ENCODE data around the gene ADPRHL1.
"Not testable (repeated sequence)": the region's sequence is repeated elsewhere in the genome, so short reads cannot be mapped to it uniquely, and the experiment has no call there.

Gene ADPRHL1

GRCh38 chr13:113378825-113379224, 74.5 kb downstream of the ADPRHL1 start:
- in situ Hi-C loops (cut with HindIII; ENCODE audit: low sequenced_read_pairs) = no loop called here
- no peak for TF ChIP-seq CTCF (IDR thresholded peaks at IDR 0.05; ENCODE audit: low read depth, low read length, missing control alignments)

GRCh38 chr13:113374511-113375175, 78.6 kb downstream of the ADPRHL1 start:
- DNase-seq (ENCODE audit: low read depth) = no peak
- in situ Hi-C loops (cut with HindIII; ENCODE audit: low sequenced_read_pairs) = no loop called here
- no peak for TF ChIP-seq CTCF (IDR thresholded peaks at IDR 0.05; ENCODE audit: low read depth, low read length, missing control alignments)
- H3K4me3 ChIP-seq (ENCODE audit: low read depth, low read length) = no peak overlapping the region

More at GRCh38 chr13:113378825-113379224, 74.5 kb downstream of the ADPRHL1 start:
- H3K4me3 ChIP-seq (ENCODE audit: low read depth, low read length) = no peak overlapping the region
- no peak for DNase-seq (ENCODE audit: low read depth)

- no peak overlapping the region for H3K4me3 ChIP-seq (ENCODE audit: low read depth, low read length)
- no peak for TF ChIP-seq CTCF (IDR thresholded peaks at IDR 0.05; ENCODE audit: low read depth, low read length, missing control alignments)
- no peak for DNase-seq (ENCODE audit: low read depth)
- in situ Hi-C loops (cut with HindIII; ENCODE audit: low sequenced_read_pairs) = no loop called here
These were observed 79.3 kb downstream of the ADPRHL1 start for GRCh38 chr13:113373811-113374485.

- DNase-seq (ENCODE audit: low read depth); in situ Hi-C loops (cut with HindIII; ENCODE audit: low sequenced_read_pairs); H3K4me3 ChIP-seq (ENCODE audit: low read depth, low read length): not testable (repeated sequence)
These were observed 81.6 kb downstream of the ADPRHL1 start for GRCh38 chr13:113371701-113372100.

GRCh38 chr13:113371061-113371460, 82.2 kb downstream of the ADPRHL1 start:
- in situ Hi-C loops (cut with HindIII; ENCODE audit: low sequenced_read_pairs) = no loop called here
- no peak overlapping the region for H3K4me3 ChIP-seq (ENCODE audit: low read depth, low read length)
- TF ChIP-seq CTCF (IDR thresholded peaks at IDR 0.05; ENCODE audit: low read depth, low read length, missing control alignments) = no peak
- DNase-seq (ENCODE audit: low read depth) = no peak

- in situ Hi-C loops (cut with HindIII; ENCODE audit: low sequenced_read_pairs) = no loop called here
- no peak for TF ChIP-seq CTCF (IDR thresholded peaks at IDR 0.05; ENCODE audit: low read depth, low read length, missing control alignments)
- no peak for DNase-seq (ENCODE audit: low read depth)
These were observed 83.4 kb downstream of the ADPRHL1 start for GRCh38 chr13:113369881-113370280.

GRCh38 chr13:113369189-113369588, 84.1 kb downstream of the ADPRHL1 start:
- no peak overlapping the region for H3K4me3 ChIP-seq (ENCODE audit: low read depth, low read length)
- TF ChIP-seq CTCF (IDR thresholded peaks at IDR 0.05; ENCODE audit: low read depth, low read length, missing control alignments) = no peak
- in situ Hi-C loops (cut with HindIII; ENCODE audit: low sequenced_read_pairs) = no loop called here
- DNase-seq (ENCODE audit: low read depth) = no peak

More at GRCh38 chr13:113369881-113370280, 83.4 kb downstream of the ADPRHL1 start:
- no peak overlapping the region for H3K4me3 ChIP-seq (ENCODE audit: low read depth, low read length)

GRCh38 chr13:113368353-113368752, 84.9 kb downstream of the ADPRHL1 start:
- H3K4me3 ChIP-seq (ENCODE audit: low read depth, low read length); in situ Hi-C loops (cut with HindIII; ENCODE audit: low sequenced_read_pairs); DNase-seq (ENCODE audit: low read depth): not testable (repeated sequence)

Data from astrocyte of the cerebellum (primary cell).